SK-N-SH (cell line): ENCODE results near the gene RRP8. TPM values are rescaled to one million over a fixed set of nuclear protein-coding genes. Genes with fewer than 3 reads are reported as not detected.

Experiments used
- CTCF ChIA-PET: fragments of 300-600, 350-600 bp; formaldehyde crosslinking; extraction: SDS; loops from one replicate; lab custom pipeline; 2021; lab: Yijun Ruan, JAX
- POLR2A ChIA-PET: fragments of 350-600 bp; sonication (Branson Sonifier 250); formaldehyde crosslinking; extraction: SDS; loops from one replicate; lab custom pipeline; 2020; ENCODE audit warnings: antibody characterized with exemption, inconsistent platforms; lab: Yijun Ruan, JAX
- DNase-seq: peaks from one replicate; pipeline ENCODE4 v3.0.0; 2012
- H2AFZ ChIP-seq: fragments of 200-600 bp; sonication (generic); 2 replicates; pipeline ENCODE4 v1.8.1; 2016; ENCODE audit warnings: antibody characterized with exemption, mild to moderate bottlenecking, low read depth
- H3F3A ChIP-seq: fragments of 200-600 bp; sonication (generic); replicated peaks from 2 replicates; pipeline ENCODE3; 2016; ENCODE audit warnings: antibody characterized with exemption, mild to moderate bottlenecking; ENCODE audit not compliant: insufficient read depth
- H3K27ac ChIP-seq, 2 experiments: fragments of 200-500 bp in 1 of 2; fragments of 200-600 bp in 1 of 2; sonication (Bioruptor generic) in 1 of 2; sonication (generic), shearing (Covaris generic) in 1 of 2; 2 replicates each; pipeline versions ENCODE4 v1.5.1 to v1.6.1; 2014 to 2016; ENCODE audit warnings: low read depth in 2 of 2, inconsistent platforms in 1 of 2, low read length in 1 of 2, mild to moderate bottlenecking in 1 of 2, mixed read lengths in 1 of 2
- H3K27me3 ChIP-seq: fragments of 200-600 bp; sonication (generic), shearing (Covaris generic); 2 replicates; pipeline ENCODE4 v1.6.1; 2016; ENCODE audit warnings: mixed run types; ENCODE audit not compliant: insufficient read depth
- H3K36me3 ChIP-seq, 2 experiments: fragments of 200-500 bp in 1 of 2; fragments of 200-600 bp in 1 of 2; sonication (Bioruptor generic) in 1 of 2; sonication (generic) in 1 of 2; replicated peaks in 1 of 2; 2 replicates each; pipeline versions ENCODE3 to v1.5.1; 2014 to 2016; ENCODE audit warnings: low read length in 1 of 2, mild to moderate bottlenecking in 1 of 2; ENCODE audit not compliant: insufficient read depth in 2 of 2, control insufficient read depth in 1 of 2
- H3K4me1 ChIP-seq, 2 experiments: fragments of 200-500 bp in 1 of 2; fragments of 200-600 bp in 1 of 2; sonication (Bioruptor generic) in 1 of 2; sonication (generic), shearing (Covaris generic) in 1 of 2; 2 replicates each; pipeline versions ENCODE4 v1.5.1 to v1.6.1; 2014 to 2016; ENCODE audit warnings: low read depth in 1 of 2, low read length in 1 of 2, mixed run types in 1 of 2; ENCODE audit not compliant: insufficient read depth in 2 of 2, control insufficient read depth in 1 of 2
- H3K4me2 ChIP-seq: fragments of 200-600 bp; sonication (generic), shearing (Covaris generic); 2 replicates; pipeline ENCODE4 v1.6.1; 2017; ENCODE audit warnings: mixed run types
- H3K4me3 ChIP-seq, 2 experiments: fragments of 200-500 bp in 1 of 2; fragments of 200-600 bp in 1 of 2; sonication (Bioruptor generic) in 1 of 2; sonication (generic), shearing (Covaris generic) in 1 of 2; 2 replicates each; pipeline versions ENCODE4 v1.5.1 to v1.8.1; 2014 to 2016; ENCODE audit warnings: low read depth in 2 of 2, inconsistent platforms in 1 of 2, low read length in 1 of 2, mild to moderate bottlenecking in 1 of 2, mixed read lengths in 1 of 2, moderate library complexity in 1 of 2
- H3K79me2 ChIP-seq: fragments of 200-600 bp; sonication (generic); 2 replicates; pipeline ENCODE4 v1.8.1; 2017; ENCODE audit warnings: mild to moderate bottlenecking; ENCODE audit not compliant: insufficient read depth
- H3K9ac ChIP-seq: fragments of 200-600 bp; sonication (generic); 2 replicates; pipeline ENCODE4 v1.6.1; 2017; ENCODE audit warnings: mixed run types
- H3K9me2 ChIP-seq: fragments of 200-600 bp; sonication (generic); 2 replicates; pipeline ENCODE4 v1.6.1; 2017; ENCODE audit warnings: mixed run types
- H3K9me3 ChIP-seq: fragments of 200-600 bp; sonication (generic); 2 replicates; pipeline ENCODE4 v1.6.1; 2017; ENCODE audit warnings: mixed run types, mild to moderate bottlenecking, moderate library complexity
- H4K20me1 ChIP-seq: fragments of 200-600 bp; sonication (generic); 2 replicates; pipeline ENCODE4 v1.6.1; 2017; ENCODE audit warnings: mild to moderate bottlenecking, mixed run types; ENCODE audit not compliant: insufficient read depth
- EP300 ChIP-seq, 2 experiments: IDR thresholded peaks; 2 replicates each; pipeline versions ENCODE4 v1.4.0 to v1.6.1; 2012; ENCODE audit warnings: borderline replicate concordance in 1 of 2, low read depth in 1 of 2, low read length in 1 of 2
- EZH2phosphoT487 ChIP-seq: fragments of 200-600 bp; sonication (generic); IDR thresholded peaks from 2 replicates; pipeline ENCODE4 v1.6.1; 2017; ENCODE audit warnings: low read depth, mixed run types, mild to moderate bottlenecking, antibody characterized with exemption, moderate library complexity, borderline replicate concordance
- MEF2A ChIP-seq: IDR thresholded peaks from 2 replicates; pipeline ENCODE4 v1.4.0; 2012; ENCODE audit warnings: low read depth, borderline replicate concordance
- MXI1 ChIP-seq: IDR thresholded peaks from 2 replicates; pipeline ENCODE4 v1.6.1; 2012; ENCODE audit warnings: mild to moderate bottlenecking, low read depth, low read length, improper control_type of control experiment
- NRF1 ChIP-seq: IDR thresholded peaks from 2 replicates; pipeline ENCODE4 v1.6.1; 2012; ENCODE audit warnings: low read depth, mild to moderate bottlenecking, low read length
- RAD21 ChIP-seq: IDR thresholded peaks from 2 replicates; pipeline ENCODE4 v1.6.1; 2012; ENCODE audit warnings: mild to moderate bottlenecking, low read length
- RFX5 ChIP-seq: IDR thresholded peaks from 2 replicates; pipeline ENCODE4 v1.6.1; 2012; ENCODE audit warnings: mild to moderate bottlenecking, improper control_type of control experiment, low read length
- SIN3A ChIP-seq: IDR thresholded peaks from 2 replicates; pipeline ENCODE4 v1.6.1; 2012; ENCODE audit warnings: low read depth, mild to moderate bottlenecking, low read length, moderate library complexity, borderline replicate concordance
- TAF1 ChIP-seq: IDR thresholded peaks from 2 replicates; pipeline ENCODE4 v1.6.1; 2012; ENCODE audit warnings: low read depth, mild to moderate bottlenecking, low read length, moderate library complexity, borderline replicate concordance
- TCF12 ChIP-seq: IDR thresholded peaks from 2 replicates; pipeline ENCODE4 v1.4.0; 2012
- YY1 ChIP-seq: IDR thresholded peaks from 2 replicates; pipeline ENCODE4 v1.4.0; 2012; ENCODE audit warnings: low read depth, mild to moderate bottlenecking
- WGBS: methylation state at CpG from one replicate; pipeline ENCODE4 v1.1.6; 2017; ENCODE audit warnings: low lambda C conversion rate; 5-methylcytosine and 5-hydroxymethylcytosine counted together
- polyA plus RNA-seq, 3 experiments: library from polyadenylated mRNA; depleted of rRNA; stranded (reverse); fragments of >200 nt; gene quantifications; 2 replicates each; pipeline ENCODE4 v1.2.3, GENCODE V29; 2012
- TF ChIP-seq, protein P1 (sequence below): IDR thresholded peaks from 2 replicates; pipeline ENCODE4 v1.6.1; 2012; ENCODE audit warnings: mild to moderate bottlenecking, low read depth, low read length, moderate library complexity
- TF ChIP-seq, protein P2 (sequence below): fragments of 150-350 bp; IDR thresholded peaks from 2 replicates; pipeline ENCODE4 v1.6.1; 2017; ENCODE audit warnings: antibody characterized with exemption, low read length, low read depth, borderline replicate concordance
- TF ChIP-seq, protein P3 (sequence below): fragments of 150-350 bp; IDR thresholded peaks from 2 replicates; pipeline ENCODE4 v1.6.1; 2016; ENCODE audit warnings: mild to moderate bottlenecking, low read depth, low read length

RRP8 gene
- polyA plus RNA-seq, 1 of the 3 experiments (the other 2 are of a cell fraction): 7.8 TPM

DNA sequence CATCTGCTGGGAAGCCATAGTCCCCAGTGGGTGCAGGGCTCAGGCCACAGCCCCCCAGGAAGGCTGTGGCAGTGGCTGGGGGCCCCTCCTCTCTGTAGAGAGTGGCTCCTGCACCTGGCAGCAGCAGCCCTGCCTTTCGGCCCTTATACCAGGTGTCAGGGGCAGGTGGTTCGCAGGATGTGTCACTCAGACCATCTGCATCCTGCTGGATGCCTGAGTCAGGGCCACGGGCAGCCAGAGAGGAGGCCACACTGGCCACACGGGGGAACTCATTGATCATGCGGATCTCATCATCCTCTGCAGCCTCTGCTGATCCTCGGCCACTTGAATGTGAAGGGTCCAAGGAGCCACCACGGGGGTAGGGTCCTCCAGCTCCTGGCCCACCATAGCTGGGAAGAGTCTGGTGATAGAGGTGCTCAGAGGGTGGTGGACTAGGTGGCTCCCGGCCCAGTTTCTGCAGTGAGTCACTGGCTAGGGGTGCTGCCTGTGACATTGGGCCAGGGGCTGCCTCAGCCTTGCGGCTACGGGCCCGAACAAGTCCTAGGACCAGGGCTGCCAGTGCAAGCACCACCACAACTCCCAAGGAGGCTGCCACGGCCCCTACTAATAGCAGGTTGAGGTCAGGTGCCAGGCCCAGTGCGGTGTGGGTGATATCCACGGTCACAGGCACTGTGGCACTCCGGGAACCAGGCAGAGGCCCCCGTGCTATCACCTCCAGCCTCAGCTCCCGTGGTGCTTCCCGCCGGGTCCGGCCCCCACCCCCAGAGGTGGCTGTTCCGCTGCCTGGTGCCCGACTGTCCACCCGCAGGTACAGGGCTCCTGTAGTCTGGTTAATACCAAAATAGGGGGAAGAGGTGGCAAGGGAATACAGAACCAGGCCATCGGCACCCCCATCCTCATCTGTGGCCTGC, 19.1 kb upstream of the RRP8 start:
- Histone ChIP-seq H4K20me1 (no peaks in the 10 kb centered on the region), H3K4me3 (no peak overlapping the region), H3K9ac (no peak overlapping the region), H2AFZ (no peak overlapping the region), H3K9me2 (no peaks in the 10 kb centered on the region), H3K27me3 (no peaks in the 10 kb centered on the region), H3K4me2 (no peak overlapping the region), H3K9me3 (no peaks in the 10 kb centered on the region), H3K4me1 (peaks cover 7 to 9% of the 10 kb centered on the region in 2 experiments; a peak in 3 of 4 replicates), H3F3A (peaks cover 3% of the 10 kb centered on the region), H3K27ac (no peak overlapping the region), H3K79me2 (peaks cover 14% of the 10 kb centered on the region; the same call in 1 of the 2 replicates), H3K36me3 (peaks cover 0 to 7% of the 10 kb centered on the region in 2 experiments)
- WGBS: 58% methylated on average over 7 of the region's 24 CpGs
- TF ChIP-seq MXI1 (no peak), TAF1 (no peak), RAD21 (no peak), NRF1 (no peak), SIN3A (no peak), EP300 (IDR thresholded peaks at IDR 0.05; ENCODE audit: borderline replicate concordance in 1 of 2, low read depth in 1 of 2, low read length in 1 of 2) (no peak), EZH2phosphoT487 (no peak), RFX5 (no peak), YY1 (no peak)
- POLR2A ChIA-PET: interaction anchor here (1.0 to 4.5 kb wide), 4 partner anchors 8 to 24 kb away, joined by 3 to 29 read pairs (median 8); partner anchors contain the start of gene TAF10
- CTCF ChIA-PET: interaction anchor here (1.3 to 2.4 kb wide), 7 partner anchors 10 to 243 kb away, joined by 3 to 11 read pairs (median 6); partner anchors contain the start of genes MRPL17 and TAF10
- no peak for DNase-seq

DNA sequence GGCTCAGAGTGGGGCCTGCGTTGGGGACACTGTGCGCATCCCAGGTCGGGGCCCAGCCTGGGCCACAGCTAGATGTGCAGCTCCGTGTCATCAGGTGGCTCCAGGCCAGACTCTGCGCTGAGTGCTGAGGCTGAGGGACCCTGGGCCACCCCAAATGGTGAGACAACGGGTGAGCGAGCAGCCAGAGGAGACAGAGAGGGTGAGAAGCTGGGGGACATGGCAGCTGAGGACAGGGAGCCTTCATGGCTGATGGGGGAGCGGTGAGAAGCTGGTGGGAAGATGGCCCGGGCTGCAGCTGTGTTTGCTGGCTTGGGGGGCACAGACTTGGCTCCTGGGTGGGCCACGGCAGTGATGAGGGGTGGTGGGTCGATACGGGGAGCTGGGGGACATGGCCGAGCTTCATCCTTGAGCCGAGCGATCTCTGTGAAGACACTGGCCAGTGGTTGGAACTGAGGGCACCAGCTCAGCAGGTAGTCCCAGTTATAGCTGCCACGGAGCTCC, 18.3 kb upstream of the RRP8 start:
- no peak overlapping the region for H3K27ac ChIP-seq
- 72% methylated on average over 12 of the region's 16 CpGs for WGBS
- peaks cover 7 to 9% of the 10 kb centered on the region in 2 experiments; a peak in 3 of 4 replicates for H3K4me1 ChIP-seq
- H3K4me3 ChIP-seq: no peak overlapping the region
- H2AFZ ChIP-seq: no peak overlapping the region
- no peaks in the 10 kb centered on the region for H3K9me2 ChIP-seq
- H3K79me2 ChIP-seq: peaks cover 15% of the 10 kb centered on the region; the same call in 1 of the 2 replicates
- H3K27me3 ChIP-seq: no peaks in the 10 kb centered on the region
- no peak overlapping the region for H3K9ac ChIP-seq
- no peak for DNase-seq
- ChIA-PET POLR2A (interaction anchor here (1.5 to 4.5 kb wide), 3 partner anchors 9 to 25 kb away, joined by 4 to 29 read pairs (median 11); partner anchors contain the start of gene TAF10), CTCF (interaction anchor here (0.6 to 2.4 kb wide), 10 partner anchors 9 to 242 kb away, joined by 3 to 11 read pairs (median 4); partner anchors contain the start of genes MRPL17 and TAF10)
- H3K4me2 ChIP-seq: no peak overlapping the region
- H3K9me3 ChIP-seq: no peaks in the 10 kb centered on the region
- H3K36me3 ChIP-seq: peaks cover 0 to 3% of the 10 kb centered on the region in 2 experiments
- H4K20me1 ChIP-seq: no peaks in the 10 kb centered on the region
- H3F3A ChIP-seq: peaks cover 3% of the 10 kb centered on the region
- TF ChIP-seq MEF2A (no peak), EP300 (IDR thresholded peaks at IDR 0.05; ENCODE audit: borderline replicate concordance in 1 of 2, low read depth in 1 of 2, low read length in 1 of 2) (no peak), RAD21 (no peak), TCF12 (no peak), SIN3A (no peak)
- TF ChIP-seq, protein P1, sequence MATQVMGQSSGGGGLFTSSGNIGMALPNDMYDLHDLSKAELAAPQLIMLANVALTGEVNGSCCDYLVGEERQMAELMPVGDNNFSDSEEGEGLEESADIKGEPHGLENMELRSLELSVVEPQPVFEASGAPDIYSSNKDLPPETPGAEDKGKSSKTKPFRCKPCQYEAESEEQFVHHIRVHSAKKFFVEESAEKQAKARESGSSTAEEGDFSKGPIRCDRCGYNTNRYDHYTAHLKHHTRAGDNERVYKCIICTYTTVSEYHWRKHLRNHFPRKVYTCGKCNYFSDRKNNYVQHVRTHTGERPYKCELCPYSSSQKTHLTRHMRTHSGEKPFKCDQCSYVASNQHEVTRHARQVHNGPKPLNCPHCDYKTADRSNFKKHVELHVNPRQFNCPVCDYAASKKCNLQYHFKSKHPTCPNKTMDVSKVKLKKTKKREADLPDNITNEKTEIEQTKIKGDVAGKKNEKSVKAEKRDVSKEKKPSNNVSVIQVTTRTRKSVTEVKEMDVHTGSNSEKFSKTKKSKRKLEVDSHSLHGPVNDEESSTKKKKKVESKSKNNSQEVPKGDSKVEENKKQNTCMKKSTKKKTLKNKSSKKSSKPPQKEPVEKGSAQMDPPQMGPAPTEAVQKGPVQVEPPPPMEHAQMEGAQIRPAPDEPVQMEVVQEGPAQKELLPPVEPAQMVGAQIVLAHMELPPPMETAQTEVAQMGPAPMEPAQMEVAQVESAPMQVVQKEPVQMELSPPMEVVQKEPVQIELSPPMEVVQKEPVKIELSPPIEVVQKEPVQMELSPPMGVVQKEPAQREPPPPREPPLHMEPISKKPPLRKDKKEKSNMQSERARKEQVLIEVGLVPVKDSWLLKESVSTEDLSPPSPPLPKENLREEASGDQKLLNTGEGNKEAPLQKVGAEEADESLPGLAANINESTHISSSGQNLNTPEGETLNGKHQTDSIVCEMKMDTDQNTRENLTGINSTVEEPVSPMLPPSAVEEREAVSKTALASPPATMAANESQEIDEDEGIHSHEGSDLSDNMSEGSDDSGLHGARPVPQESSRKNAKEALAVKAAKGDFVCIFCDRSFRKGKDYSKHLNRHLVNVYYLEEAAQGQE: no peak
- TF ChIP-seq, protein P2, sequence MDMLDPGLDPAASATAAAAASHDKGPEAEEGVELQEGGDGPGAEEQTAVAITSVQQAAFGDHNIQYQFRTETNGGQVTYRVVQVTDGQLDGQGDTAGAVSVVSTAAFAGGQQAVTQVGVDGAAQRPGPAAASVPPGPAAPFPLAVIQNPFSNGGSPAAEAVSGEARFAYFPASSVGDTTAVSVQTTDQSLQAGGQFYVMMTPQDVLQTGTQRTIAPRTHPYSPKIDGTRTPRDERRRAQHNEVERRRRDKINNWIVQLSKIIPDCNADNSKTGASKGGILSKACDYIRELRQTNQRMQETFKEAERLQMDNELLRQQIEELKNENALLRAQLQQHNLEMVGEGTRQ: no peak
- TF ChIP-seq, protein P3, sequence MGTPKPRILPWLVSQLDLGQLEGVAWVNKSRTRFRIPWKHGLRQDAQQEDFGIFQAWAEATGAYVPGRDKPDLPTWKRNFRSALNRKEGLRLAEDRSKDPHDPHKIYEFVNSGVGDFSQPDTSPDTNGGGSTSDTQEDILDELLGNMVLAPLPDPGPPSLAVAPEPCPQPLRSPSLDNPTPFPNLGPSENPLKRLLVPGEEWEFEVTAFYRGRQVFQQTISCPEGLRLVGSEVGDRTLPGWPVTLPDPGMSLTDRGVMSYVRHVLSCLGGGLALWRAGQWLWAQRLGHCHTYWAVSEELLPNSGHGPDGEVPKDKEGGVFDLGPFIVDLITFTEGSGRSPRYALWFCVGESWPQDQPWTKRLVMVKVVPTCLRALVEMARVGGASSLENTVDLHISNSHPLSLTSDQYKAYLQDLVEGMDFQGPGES: no peak
